Amniotic epithelial cell (primary cell): ENCODE measurements around the gene POLDIP2.

Experiments used
- DNase-seq: peaks from one replicate; pipeline ENCODE4 v3.0.0-alpha.2; 2010; ENCODE audit warnings: low read depth

POLDIP2 gene

DNA sequence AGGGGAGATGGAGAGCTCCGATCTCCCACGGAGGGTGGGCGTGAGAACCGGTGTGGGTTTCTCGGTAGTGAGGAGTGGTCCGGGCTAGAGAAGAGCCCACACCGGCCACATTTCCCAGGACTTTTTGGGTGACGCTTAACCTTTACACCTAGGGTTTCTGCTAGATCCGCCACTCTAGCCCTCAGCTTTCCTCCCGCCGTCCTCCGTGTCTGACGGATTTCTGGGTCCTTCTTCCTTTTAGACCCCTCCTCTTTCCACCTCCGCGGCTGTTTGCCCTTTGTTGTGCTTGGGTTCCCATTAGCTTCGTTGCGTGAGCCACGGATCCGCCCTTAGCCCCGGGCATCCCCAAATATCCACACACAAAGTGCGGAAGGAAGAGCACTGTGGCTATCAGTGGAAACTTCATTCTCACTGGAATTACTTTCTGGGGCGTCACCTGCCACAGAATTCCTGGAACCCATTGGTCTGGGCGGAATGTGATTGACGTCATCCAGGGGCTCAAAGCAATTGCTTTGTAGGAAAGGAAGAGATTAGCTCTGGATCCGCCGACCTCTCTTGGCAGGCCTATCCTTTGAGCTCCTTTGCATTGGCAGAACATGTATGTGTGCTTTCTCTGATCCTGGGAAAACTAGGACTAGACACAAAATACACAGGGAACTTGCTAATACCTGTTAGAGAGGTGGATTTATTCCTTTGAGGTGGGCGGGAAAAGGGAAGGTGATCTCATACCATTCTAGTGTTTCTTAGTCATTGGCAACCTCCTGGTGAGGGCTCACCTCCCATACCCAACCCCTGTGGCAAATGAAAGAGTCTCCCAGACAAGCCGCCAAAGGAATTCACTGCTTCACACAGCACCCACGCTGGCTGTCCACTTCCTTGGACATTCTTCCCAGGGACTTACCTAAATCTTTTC, 21.1 kb downstream of the POLDIP2 start:
- DNase-seq = peak; percentile 95

DNA sequence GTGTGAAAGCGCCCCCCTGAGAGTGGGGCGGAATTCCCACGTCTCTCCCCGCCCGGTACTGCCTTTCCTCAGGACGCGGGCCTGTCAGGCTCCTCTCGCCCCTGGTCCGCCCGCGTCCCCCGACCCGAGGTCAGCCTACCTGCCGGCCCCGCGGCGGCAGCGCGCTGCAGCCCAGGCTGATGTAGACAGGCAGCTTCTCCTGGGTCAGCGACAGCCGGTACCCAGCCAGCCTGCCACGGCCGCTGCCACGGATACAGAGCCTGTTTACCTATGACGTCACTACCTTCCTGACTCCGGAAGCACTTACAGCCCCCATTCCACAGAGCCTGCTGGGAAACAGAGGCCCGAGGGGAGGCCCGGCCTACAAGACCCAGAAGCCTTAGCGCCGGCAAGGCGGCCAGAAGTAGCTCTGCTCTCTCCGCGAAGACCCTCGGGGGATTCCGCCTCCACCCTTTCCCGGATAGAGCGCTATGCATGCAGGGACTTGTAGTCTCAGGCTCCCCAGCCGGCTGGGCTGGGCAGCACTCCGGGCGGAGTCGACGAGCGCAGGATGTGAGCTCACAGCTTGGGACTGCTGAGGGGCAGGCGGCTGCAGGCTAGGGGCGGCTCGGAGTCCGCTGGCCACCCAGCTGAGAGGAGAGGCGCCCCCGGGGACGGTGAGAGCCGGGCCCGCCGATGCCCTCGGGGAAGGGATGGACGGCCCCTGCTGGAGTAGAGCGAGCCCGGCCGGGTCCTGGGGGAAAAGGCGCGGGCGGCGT, 21.9 kb downstream of the POLDIP2 start, which contains the start of the genes IFT20 and TNFAIP1:
Gene IFT20 (minus strand): TSS at position 272 of the 758 bp plus-strand sequence. CDS start 3,487 bp downstream, outside the sequence.
Gene TNFAIP1 (plus strand): TSS at position 561 of the 758 bp plus-strand sequence. CDS start 3,761 bp downstream, outside the sequence.
- peak; percentile 100 for DNase-seq

DNA sequence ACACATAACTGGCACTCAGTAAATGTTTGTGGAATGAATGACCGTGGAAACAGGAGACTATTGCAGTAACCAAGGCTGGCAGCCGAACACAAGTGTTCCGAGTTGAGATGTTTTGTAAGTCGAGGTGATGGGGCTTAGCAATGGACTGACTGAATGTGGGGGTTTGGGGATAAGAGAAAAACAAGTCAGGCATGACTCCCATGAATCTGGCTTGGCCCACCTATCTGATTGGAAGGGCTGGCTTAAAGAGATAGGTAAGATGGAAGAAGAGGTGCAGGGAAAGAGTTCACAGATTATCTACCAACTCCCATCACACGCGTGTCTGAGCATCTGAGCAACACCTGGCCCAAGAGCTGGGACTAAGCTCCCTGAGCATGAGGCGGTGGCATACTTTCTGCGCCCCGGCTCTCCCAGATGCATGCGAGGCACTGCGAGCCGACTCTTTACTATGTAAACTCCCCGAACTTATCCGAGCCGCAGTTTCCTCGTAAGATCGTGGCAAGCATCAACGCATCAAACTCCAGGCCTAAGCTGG, 22.6 kb downstream of the POLDIP2 start:
- peak; percentile 71 for DNase-seq

DNA sequence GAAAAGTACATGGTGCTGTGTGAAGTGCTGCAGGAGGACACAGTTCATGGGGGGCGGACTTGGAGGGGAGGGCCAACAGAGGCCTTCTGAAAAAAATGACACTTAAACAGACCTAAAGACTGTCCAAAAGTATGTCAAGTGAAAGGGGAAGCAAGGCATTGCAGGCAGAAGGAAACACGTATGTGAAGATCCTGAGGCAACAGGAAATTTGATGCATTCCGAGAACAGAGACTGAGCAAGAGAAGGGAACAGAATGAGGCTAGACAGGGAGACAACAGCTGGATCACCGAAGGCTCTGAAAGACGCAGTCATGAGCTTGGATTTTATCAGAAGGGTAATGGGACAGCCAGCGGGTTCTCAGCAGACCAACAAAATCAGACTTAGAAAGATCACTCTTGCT, 23.2 kb downstream of the POLDIP2 start:
- DNase-seq = no peak

DNA sequence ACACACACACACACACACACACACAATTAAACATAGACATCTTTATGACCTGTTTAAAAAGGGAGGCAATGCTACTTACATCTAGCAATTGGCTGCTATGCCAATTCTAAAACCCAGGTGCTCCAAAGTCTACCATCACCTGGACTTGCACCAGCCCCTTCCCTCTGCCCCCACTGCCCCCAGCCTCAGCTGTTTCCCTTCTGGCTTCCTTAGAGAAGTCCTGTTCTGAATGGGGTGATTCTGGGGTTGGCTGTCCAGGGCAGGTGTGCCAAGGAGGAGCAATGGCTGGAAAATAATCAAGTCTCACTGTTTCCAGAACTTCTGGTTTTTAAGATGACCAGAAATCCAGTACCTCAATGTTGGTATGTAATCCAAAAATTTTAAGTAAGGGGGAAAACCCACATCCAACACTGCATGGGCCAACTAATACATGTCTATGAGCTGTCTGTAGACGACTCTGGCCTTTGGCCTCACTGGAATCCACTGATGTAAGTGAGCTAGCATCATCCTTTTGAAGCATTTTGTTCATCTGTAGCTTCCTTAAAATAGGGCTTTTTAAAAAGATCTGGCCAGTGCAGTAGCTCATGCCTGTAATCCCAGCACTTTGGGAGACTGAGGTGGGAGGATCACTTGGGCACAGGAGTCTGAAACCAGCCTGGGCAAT, 24.1 kb downstream of the POLDIP2 start:
- no peak for DNase-seq

DNA sequence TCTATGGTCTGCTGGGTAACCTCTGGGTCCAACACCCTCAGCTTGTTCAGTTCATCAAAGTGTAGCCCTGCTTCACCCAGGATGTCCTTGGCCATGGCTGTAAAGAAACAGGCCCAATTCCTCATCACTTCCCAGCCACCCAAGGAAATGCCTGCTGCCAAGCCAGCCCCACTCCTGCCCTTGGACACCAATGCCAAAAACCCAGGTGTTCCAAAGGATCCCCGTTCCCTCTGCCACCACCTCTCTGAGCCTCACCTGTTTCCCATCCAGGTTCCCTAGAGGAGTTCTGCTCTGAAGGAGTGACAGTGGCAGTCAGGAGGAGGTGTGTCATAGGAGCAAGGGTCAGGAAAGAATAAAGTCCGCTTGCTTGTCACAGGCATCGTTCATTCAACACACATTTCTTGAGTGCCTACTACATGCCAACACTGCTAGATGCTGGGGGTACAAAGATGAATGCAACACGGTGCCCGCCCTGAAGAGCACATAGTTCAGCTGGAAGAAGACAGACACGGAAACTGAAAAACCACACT, 25.4 kb downstream of the POLDIP2 start:
- no peak for DNase-seq

DNA sequence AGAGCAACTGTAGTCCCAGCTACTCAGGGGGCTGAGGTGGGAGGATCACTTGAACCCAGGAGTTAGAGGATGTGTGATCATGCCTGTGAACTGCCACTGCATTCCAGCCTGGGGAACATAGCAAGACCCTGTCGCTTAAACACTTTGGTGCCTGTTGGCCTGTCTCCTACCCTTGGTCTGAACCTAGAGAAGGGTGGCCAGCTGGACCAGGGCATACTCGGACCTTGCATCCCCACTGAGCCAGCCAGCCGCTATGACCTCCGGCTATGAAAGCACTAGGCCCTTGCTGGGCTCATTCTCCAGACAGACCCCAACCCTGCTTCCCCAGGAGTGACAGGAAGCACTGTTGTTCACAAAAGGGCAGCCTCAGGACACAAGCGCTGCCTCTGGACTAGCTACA, 26.7 kb downstream of the POLDIP2 start:
- DNase-seq = no peak

DNA sequence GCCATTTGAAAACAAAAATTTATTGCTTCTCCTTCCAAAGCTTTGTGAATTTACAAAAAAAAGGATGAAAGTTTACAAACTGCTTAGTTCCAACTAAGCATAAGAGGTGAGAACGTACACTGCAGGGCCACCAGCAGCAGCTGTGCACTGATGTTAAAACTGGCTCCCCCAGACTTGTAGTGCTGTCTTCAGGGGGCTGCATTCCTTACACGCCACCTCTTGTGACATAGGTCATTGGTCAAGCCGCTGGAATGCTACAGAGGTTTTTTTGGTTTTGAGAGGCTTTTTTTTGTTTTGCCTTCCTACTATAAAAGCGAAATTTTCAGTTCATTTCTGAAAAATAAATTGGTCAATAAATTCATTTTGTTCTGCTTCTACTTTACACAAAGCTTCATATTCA, 29.0 kb downstream of the POLDIP2 start:
- DNase-seq = no peak

DNA sequence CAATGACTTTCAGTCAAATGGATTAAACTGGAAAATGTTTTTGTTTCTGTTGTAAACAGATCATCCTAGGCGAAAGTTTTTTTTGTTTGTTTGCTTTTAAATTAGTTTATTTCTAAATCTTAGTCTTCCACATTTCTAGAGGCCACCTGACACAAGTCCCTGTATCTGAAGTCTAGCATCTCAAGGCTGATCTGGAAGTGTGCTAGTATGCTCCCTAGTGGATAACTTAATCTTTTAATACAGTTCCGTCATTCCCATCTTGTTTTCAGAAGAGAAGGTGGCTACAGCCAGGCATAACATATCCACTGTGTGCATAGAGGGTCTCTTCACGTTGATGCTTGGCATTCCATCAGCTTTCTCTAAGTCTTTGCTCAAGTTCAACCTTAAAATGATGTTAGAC, 29.6 kb downstream of the POLDIP2 start:
- peak; percentile 34 for DNase-seq

DNA sequence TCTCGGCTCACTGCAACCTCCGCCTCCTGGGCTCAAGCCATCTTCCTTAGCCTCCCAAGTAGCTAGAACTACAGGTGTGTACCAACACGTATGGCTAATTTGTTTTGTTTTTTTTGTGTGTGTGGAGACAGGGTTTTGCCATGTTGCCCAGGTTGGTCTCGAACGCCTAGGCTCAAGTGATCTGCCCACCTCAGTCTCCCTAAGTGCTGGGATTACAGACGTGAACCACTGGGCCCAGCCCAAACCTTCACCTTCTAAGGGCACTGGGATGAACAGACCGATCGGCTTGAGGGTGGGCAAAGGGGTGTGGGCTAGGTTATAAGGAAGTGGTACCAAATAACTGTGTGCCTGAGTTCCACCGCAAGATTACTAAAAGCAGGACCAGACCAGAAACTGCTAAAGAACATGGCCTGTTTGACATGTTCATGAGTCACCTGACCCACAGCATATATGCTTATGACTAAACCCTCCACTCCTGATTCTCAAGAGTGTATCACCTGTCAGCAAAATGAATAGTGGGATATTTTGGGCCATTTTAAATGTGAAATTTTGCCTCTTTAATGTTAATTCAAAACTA, 30.2 kb downstream of the POLDIP2 start:
- DNase-seq = peak; percentile 17

DNA sequence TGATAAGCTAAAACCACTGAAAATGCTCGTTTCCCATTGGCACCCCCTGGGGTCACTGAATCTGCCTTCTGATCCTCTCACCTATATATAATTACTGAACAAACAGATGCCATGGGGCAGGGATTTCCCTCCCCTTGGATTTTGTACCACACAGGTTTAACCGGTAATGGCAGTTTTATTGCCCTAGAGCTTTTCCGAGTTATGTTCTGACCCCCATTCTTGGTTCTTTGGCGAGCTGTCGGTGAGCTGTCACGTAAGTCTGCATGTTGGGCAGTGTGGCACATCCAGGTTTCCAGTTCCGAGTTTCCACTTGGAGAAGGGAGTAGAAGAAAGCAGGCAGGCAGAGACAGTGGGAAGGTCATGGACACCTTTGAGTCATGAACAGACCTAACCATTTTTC, 31.2 kb downstream of the POLDIP2 start:
- no peak for DNase-seq

DNA sequence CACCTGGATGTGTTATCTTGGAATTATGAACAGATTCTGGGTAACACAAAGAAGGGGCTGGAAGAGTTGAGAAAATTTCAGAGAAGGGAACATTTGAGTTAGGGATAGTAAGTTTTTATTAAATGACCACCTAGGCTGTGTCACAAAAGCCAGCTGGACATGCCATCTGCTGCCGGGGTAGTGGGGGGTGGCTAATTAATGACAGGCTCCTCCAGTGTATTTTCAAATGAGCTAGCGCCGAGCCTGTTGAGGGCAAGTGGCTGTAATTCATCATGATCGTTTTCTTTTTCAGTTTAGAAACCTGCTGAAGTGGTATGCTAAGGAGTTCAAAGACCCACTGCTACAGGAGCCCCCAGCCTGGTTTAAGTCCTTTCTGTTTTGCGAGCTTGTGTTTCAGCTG, 32.1 kb downstream of the POLDIP2 start:
- DNase-seq = no peak

DNA sequence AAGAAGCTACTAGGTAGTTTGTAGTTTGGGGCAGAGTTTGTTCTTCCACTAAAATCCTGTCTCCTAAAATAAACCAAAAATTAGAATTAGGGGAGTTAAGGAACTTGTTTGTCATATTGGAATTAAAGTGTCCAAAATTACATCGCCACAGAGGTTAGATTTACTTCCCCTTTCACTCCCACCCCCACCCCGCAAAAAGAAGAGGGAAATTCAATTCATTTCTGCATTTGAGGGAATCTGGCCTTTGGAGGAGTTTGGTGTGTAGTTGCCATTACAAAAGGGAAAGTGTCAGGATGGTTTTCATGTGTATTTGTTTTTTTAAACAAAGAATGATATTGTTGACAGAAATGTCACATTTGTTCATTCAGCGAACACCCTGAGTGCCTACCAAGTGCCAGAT, 32.5 kb downstream of the POLDIP2 start:
- no peak for DNase-seq

DNA sequence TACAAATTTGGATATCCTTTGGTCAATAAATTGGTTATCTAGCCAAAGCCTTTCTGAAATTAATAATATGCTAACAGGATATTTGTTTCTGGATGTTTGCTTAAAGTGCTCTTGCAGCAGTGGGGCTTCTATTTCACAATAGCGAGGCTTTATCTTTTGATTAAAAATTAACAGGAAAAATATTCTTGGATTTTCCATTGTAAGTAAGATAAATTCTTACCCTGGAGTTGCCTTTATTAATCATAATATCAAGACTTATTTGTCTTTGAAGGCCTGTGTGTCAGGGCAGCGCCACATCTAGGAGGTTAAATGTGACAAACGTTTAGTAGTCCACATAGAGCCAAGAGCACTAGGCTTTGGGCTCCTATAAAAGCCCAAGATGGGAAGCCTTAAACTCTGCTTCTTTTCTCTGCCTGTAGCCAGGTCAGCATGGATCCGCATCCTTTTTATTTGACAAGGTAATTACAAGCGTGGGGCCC, 33.0 kb downstream of the POLDIP2 start:
- DNase-seq = no peak

DNA sequence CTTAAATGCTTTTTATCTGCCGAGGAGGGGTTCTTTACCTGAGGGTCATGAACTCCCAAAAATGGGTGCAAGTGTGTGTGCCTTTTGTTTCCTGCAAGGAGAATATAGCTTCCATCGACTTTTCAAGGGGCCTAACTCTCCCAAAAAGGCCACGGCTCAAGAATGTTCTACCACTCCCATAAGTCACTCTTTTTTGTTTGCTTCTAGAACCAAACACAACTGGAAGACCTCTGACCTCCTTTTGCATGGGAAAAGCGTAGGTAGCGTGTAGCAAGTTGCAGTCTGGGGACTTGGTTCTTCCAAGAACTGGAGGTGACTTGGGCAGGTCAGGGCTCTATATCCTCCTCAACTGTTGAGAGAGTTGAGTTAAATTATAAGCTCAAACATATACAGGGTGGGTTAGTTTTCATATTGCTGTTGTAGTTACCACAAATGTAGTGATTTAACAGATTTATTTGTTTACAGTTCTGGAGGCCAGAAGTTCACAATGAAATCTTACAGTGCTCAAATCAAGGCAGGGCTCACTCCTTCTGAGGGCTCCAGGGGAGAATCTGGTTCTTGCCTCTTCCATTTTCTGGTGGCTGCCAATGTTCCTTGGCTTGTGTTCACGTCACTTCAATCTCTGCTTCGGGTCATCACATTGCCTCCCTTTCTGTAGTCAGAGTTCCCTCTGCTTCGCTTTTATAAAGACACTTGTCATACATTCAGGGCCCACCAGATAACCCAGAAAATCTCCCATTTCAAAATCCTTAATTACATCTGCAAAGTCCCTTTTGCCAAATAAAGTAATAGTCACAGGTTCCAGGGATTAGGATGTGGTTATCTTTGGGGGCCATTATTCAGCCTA, 36.9 kb downstream of the POLDIP2 start:
- no peak for DNase-seq

DNA sequence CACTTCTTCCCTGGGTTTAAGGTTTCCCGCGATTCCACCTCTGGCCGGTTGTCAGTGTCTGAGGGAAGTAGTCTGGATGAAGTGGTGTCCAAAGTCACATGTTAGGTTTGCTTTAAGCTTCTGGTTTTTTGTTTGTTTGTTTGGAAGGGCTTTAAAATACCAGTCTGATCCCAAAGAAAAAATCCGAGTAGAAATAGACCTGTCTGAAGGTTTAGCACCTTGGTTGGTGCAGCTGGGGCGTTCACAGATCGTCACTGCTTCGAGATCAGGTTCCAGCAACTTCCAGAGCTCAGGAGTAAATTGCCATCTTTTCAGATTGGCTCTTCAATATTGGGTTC, 37.8 kb downstream of the POLDIP2 start:
- DNase-seq = no peak

DNA sequence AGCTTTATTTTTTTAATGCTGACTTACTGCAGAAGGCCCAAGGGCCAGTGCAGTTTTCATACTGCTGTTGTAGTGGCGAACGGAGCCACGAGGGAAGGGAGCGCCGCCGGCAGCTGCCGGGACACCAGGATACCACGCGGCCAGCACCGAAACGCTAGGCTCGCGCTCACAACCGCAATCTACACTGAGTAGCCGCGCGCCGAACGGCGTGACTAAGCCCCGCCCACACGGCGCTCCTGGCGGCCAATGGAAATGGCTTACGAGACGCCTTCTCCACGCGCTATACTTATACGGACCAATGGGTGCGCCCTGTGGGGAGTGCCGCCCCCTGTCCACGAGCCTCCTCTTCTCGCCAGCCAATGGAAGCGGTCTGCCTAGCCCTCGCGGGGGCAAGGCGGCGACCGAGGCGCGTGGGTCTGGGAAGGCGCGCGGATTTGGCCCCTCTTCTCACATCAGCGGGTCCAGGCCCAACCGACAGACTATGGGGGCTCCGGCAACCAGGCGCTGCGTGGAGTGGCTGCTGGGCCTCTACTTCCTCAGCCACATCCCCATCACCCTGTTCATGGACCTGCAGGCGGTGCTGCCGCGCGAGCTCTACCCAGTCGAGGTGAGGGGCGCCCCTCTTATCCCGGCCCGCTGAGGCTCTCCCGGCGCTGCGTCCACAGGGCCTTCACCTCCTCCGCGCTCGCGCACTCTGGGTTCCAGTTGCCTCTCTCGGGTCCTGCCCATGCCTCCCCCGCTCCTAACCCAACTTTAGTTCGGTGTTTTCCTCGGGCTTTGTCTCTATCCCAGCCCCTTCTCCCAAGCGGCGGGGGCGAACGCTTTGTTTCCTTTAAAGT, 38.3 kb downstream of the POLDIP2 start, which contains the start of gene TMEM97:
Gene TMEM97 (plus strand): TSS at position 442 of the 839 bp plus-strand sequence. CDS start 40 bp downstream, at position 482.
- DNase-seq = peak; percentile 96

DNA sequence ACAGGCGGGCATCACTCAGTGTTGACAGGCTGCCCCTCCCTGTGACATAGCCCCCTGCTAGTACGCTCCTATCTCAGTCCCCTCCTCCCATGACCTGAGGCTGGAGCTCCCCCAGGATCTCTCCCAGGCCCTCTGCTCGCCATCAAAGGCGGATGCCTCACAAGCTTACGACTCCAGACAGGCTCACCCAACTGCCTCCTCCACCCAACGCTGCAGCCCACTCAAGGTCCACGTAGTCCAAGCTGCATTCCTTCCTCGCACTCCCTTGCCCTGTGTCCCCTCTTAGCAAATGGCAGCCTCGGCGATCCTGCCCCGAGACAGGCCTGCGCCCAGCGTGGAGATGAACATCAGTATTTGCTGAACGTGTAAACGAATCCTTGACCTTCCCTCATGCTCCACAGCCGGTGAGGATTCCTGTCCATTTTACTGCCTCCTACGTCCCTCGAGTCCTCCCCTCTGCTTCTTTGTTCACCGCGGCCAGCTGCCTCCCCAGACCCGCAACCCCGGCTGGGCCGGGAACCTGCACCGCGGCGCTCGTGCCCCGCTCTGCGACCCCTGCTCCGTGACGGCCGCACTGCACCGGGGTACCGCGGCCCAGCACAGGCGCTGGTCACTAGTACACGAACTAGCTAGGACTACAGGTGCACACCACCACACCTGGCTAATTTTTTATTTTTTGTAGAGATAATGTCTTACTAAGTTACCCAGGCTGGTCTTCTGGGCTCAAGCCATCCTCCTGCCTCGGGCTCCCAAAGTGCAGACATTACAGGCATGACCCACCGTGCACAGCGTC, 39.2 kb downstream of the POLDIP2 start:
- DNase-seq = no peak
